ENCODE measurements around the gene FGFR3.
"Not testable (repeated sequence)": the region's sequence is repeated elsewhere in the genome, so short reads cannot be mapped to it uniquely, and the experiment has no call there.

FGFR3 gene

DNA sequence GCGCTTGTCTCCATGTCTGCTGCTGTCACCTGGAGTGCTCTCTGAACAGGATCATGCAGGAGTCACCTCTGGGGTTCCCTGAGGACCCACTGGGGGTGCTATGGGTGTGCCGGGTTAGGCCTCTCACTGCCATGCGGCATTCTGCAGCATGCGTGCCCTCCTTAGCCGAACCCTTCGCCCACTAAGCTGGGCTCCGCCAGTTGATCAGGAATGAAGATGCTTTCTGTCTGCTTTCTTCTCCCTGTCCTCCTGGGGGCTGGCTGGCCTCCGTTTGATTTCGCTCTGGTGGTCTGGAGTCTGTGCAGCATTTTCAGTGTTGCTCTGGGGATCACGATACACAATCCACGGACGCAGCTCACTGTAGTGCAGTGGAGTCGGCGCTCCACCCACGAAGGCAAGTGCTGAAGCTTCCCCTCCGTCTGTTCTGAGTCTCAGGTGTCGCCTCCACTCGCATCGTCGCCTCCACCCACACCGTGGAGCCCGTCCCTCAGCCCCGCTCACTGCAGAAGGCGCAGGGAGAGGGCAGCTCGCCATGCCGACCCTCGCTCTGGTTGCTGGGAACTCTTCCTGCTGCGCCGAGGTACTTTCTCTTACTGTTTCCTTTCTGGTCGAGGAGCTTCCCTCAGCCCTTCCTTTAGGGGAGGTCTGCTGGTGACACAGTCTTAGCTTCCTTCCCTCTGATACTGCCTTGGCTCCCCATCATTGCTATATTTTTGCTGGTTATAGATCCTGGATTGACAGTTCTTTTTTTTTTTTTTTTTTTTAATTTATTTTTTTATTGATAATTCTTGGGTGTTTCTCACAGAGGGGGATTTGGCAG lies 33.6 kb downstream of the FGFR3 start:
- in situ Hi-C loops (cut with HindIII; ENCODE audit: low pct_unique_long_range_greater_than_20kb, low sequenced_read_pairs) = no loop called here
- DNase-seq (ENCODE audit: low read depth in 1 of 2, low spot score in 1 of 2) = no peak
- TF ChIP-seq JUND (IDR thresholded peaks at IDR 0.05; ENCODE audit: low read depth) = no peak

- no peak for TF ChIP-seq JUND (IDR thresholded peaks at IDR 0.05; ENCODE audit: low read depth)
- in situ Hi-C loops (cut with HindIII; ENCODE audit: low pct_unique_long_range_greater_than_20kb, low sequenced_read_pairs) = no loop called here
- DNase-seq (ENCODE audit: low read depth in 1 of 2, low spot score in 1 of 2) = no peak
These were observed 37.1 kb downstream of the FGFR3 start for GRCh38 chr4:1830234-1830633.

GRCh38 chr4:1830642-1831228 lies 37.6 kb downstream of the FGFR3 start:
- in situ Hi-C loops (cut with HindIII; ENCODE audit: low pct_unique_long_range_greater_than_20kb, low sequenced_read_pairs) = no loop called here
- no peak for DNase-seq (ENCODE audit: low read depth in 1 of 2, low spot score in 1 of 2)
- no peak for TF ChIP-seq JUND (IDR thresholded peaks at IDR 0.05; ENCODE audit: low read depth)

DNA sequence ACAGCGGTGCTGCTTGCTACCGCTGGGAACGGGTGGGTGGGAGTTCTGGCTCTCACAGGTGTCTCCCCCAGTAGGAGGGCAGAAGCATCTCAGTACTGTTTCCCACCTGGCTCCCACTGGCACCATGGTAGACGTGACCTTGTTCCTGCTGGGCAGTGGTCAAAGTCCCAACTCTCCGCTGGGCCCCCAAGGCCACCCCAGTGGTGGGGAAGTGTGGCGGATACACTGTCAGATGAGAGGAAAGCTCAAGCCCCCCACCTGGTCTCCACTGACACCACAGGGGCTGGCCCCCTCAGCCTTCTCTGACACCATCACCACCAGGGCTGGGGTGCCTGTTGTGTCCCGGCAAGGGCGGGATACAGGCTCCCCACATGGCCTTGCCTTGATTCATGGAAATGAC lies 38.2 kb downstream of the FGFR3 start:
- TF ChIP-seq JUND (IDR thresholded peaks at IDR 0.05; ENCODE audit: low read depth) = no peak
- in situ Hi-C loops (cut with HindIII; ENCODE audit: low pct_unique_long_range_greater_than_20kb, low sequenced_read_pairs) = no loop called here
- DNase-seq (ENCODE audit: low read depth in 1 of 2, low spot score in 1 of 2) = no peak

DNA sequence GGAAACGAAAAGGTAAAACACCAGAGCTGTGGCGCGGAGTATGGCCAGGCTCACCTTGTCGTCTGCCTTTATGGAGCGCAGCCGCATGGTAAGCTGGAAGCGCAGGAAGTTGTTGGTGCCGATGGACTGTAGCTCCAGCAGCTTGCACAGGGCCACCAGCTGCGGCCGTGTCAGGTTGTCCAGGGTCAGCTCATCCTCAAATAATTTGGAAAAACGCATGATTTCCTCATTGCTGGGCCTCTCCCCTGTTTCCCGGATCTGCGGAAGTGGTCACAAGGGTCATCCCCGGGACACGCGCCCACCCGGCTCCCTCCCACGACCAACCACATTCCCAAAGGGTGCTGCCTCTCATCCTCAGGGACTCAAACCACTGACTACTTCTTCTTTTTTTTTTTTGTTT lies 39.6 kb downstream of the FGFR3 start:
- no peak for TF ChIP-seq JUND (IDR thresholded peaks at IDR 0.05; ENCODE audit: low read depth)
- in situ Hi-C loops (cut with HindIII; ENCODE audit: low pct_unique_long_range_greater_than_20kb, low sequenced_read_pairs) = no loop called here
- no peak for DNase-seq (ENCODE audit: low read depth in 1 of 2, low spot score in 1 of 2)

- no peak for TF ChIP-seq JUND (IDR thresholded peaks at IDR 0.05; ENCODE audit: low read depth)
- in situ Hi-C loops (cut with HindIII; ENCODE audit: low pct_unique_long_range_greater_than_20kb, low sequenced_read_pairs) = no loop called here
- DNase-seq (ENCODE audit: low read depth in 1 of 2, low spot score in 1 of 2) = no peak
These were observed 40.4 kb downstream of the FGFR3 start for GRCh38 chr4:1833307-1834046.

DNA sequence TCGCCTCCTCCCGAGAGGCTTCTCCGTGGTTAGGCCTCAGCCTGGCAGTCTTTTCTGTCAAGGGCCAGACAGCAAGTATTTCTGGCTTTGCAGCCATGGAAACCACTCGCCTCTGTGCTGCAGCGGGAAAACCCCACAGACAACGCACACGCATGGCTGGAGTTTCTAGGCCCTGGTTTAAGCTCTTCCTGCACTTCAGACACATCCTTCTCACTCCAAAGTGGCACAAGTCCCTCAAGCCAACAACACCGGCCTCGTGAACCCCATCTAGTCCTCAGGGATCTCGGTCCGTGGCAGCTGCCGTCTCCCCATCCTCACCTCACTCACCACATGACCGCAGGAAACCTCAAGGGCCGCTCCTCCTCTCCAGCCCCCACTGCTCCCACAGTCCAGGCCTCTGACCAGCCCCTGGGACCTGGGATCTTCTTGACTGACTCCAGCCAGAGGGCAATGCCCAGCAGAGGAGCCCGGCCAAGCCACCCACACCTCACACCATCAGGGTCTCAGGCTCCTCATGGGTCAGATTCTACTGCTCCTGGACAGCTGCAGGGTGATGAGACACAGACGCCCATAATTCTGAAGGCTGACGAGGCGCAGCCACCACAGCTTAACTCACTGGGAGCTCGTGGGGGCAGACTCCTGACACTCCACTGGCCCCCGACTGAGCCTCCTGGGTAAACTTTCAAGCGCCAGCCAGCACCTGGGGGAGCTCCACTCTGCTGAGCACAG lies 41.1 kb downstream of the FGFR3 start:
- no peak for TF ChIP-seq JUND (IDR thresholded peaks at IDR 0.05; ENCODE audit: low read depth)
- in situ Hi-C loops (cut with HindIII; ENCODE audit: low pct_unique_long_range_greater_than_20kb, low sequenced_read_pairs) = no loop called here
- no peak for DNase-seq (ENCODE audit: low read depth in 1 of 2, low spot score in 1 of 2)

GRCh38 chr4:1835836-1836235 lies 42.7 kb downstream of the FGFR3 start:
- in situ Hi-C loops (cut with HindIII; ENCODE audit: low pct_unique_long_range_greater_than_20kb, low sequenced_read_pairs); DNase-seq (ENCODE audit: low read depth in 1 of 2, low spot score in 1 of 2): not testable (repeated sequence)

DNA sequence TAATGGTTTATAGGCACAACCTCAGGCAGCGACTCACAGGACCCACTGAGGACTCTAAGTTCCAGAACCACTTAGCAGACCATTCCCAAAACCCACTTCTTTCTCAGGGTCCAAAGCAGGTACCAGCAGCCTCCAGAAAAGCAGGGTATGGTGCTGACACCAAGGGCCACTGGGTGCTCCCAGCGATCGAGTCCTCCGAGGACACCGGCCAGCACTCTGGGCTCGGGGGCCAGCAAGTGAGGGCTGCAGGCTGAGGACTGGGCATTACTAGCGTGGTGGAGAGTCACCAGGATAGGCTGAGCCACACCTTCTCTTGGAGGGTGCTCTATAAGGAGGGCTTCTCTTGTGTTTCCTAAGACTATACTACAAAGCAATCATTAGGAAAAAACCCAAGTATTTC lies 43.6 kb downstream of the FGFR3 start:
- no peak for DNase-seq (ENCODE audit: low read depth in 1 of 2, low spot score in 1 of 2)
- in situ Hi-C loops (cut with HindIII; ENCODE audit: low pct_unique_long_range_greater_than_20kb, low sequenced_read_pairs) = no loop called here
- no peak for TF ChIP-seq JUND (IDR thresholded peaks at IDR 0.05; ENCODE audit: low read depth)

GRCh38 chr4:1837069-1837468 lies 44.0 kb downstream of the FGFR3 start:
- in situ Hi-C loops (cut with HindIII; ENCODE audit: low pct_unique_long_range_greater_than_20kb, low sequenced_read_pairs) = no loop called here
- TF ChIP-seq JUND (IDR thresholded peaks at IDR 0.05; ENCODE audit: low read depth) = no peak
- DNase-seq (ENCODE audit: low read depth in 1 of 2, low spot score in 1 of 2) = no peak

DNA sequence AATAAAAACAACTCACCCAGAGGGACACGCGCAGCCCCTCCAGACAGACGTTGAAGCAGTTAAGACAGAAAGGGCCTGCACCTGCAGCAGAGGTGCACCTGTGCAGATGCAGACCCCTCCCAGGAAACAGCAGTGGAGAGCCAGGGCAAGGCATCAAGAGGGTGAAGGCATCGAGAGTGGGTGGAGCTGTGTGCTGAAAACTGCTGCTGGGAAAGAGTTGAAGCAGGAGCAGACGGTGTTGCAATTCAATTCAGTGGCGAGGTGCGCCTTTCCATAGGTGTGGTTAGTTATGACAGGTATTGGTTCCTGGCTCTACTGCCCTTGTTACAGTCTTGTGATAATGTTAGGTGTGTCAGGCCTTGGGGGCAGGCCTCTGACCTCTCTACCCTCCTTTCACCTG lies 46.2 kb downstream of the FGFR3 start:
- in situ Hi-C loops (cut with HindIII; ENCODE audit: low pct_unique_long_range_greater_than_20kb, low sequenced_read_pairs) = no loop called here
- TF ChIP-seq JUND (IDR thresholded peaks at IDR 0.05; ENCODE audit: low read depth) = no peak
- no peak for DNase-seq (ENCODE audit: low read depth in 1 of 2, low spot score in 1 of 2)

DNA sequence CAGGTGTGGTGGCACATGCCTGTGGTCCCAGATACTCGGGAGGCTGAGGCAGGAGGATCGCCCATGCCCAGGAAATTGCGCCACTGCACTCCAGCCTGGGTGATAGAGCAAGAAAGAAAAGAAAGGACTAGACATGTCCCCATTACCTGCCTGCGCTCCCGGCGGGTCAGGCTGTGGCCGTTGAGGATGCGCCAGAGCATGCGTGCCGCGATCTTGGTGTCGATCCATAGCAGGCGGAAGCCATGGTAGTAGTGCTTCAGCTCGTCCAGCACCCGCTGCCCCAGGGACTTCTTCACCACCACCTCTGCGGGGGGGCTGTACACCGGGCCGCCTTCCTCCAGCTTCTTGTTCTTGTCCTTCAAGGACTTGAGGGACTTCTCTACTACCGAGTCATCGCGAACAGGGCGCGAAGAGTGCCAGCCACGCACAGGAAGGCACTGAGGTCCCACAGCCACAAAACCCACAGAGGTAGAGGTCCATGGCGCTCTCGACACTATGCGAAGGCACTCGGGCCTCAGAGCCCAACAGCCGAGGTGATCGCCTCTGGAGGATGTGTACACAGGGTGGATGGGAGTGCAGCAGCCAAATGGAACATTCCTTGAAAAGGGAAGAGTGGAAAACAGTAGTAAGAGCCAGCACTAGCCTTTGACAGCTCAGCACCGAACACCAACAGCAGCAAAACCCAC lies 48.3 kb downstream of the FGFR3 start:
- no peak for TF ChIP-seq JUND (IDR thresholded peaks at IDR 0.05; ENCODE audit: low read depth)
- no peak for DNase-seq (ENCODE audit: low read depth in 1 of 2, low spot score in 1 of 2)
- in situ Hi-C loops (cut with HindIII; ENCODE audit: low pct_unique_long_range_greater_than_20kb, low sequenced_read_pairs) = no loop called here
